ENCODE measurements around the gene AMBP.
"Not testable (repeated sequence)": the region's sequence is repeated elsewhere in the genome, so short reads cannot be mapped to it uniquely, and the experiment has no call there.

AMBP gene

DNA sequence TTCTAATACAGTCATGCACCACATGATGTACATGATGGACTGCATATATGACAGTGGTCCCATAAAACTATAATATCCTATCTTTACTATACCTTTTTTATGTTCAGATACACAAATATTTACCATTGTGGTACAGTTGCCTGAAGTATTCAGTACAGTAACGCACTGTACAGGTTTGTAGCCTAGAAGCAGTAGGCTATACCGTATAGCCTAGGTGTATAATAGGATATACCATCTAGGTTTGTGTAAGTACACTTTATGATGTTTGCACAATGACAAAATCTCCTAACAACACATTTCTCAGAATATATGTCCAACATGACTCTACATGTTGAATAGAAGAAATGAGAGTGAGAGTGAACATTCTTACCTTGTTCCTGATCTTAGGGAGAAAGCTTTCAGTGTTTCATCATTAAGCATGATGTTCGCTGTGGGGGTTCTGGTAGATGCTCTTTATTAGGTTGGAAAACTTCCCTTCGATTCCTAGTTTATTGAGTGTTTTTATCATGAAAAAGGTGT lies 31.8 kb downstream of the AMBP start:
- no peak overlapping the region for H2BK120ac ChIP-seq (ENCODE audit: low read depth, low read length)
- H2BK12ac ChIP-seq (ENCODE audit: low read length in 2 of 2): no peak overlapping the region
- peaks cover 31 to 77% of the 10 kb centered on the region in 2 experiments for H3K36me3 ChIP-seq (ENCODE audit: control insufficient read depth in 1 of 2, insufficient read depth in 2 of 2, low read depth in 1 of 2, low read length in 2 of 2)
- H3K4me2 ChIP-seq (ENCODE audit: low read length, poor library complexity, severe bottlenecking): no peak overlapping the region
- no peak overlapping the region for H3K14ac ChIP-seq (ENCODE audit: low read length in 2 of 2)
- 91% methylated on average over 3 of the region's 4 CpGs for WGBS
- H3K18ac ChIP-seq (ENCODE audit: low read depth in 1 of 2, low read length in 2 of 2): no peak overlapping the region
- H3K9me3 ChIP-seq (ENCODE audit: control insufficient read depth, low read length): peaks cover 4% of the 10 kb centered on the region
- H2AFZ ChIP-seq (ENCODE audit: low read depth, low read length): no peak overlapping the region
- H3K9ac ChIP-seq (ENCODE audit: low read length): no peak overlapping the region
- no peak overlapping the region for H3K23ac ChIP-seq (ENCODE audit: low read length in 2 of 2)
- H4K8ac ChIP-seq (ENCODE audit: low read length): no peak overlapping the region
- H3K4me3 ChIP-seq (ENCODE audit: insufficient read depth in 1 of 2, low read depth in 1 of 2, low read length in 2 of 2): no peak overlapping the region
- H3K4ac ChIP-seq (ENCODE audit: low read depth in 1 of 2, low read length in 2 of 2): no peak overlapping the region
- H3K79me1 ChIP-seq (replicated peaks; ENCODE audit: low read length, poor library complexity, severe bottlenecking): peaks cover 11% of the 10 kb centered on the region
- no peak overlapping the region for H2BK5ac ChIP-seq (ENCODE audit: low read depth, low read length, poor library complexity, severe bottlenecking)
- no peak overlapping the region for H2BK15ac ChIP-seq (ENCODE audit: low read depth, poor library complexity, severe bottlenecking)
- H2AK5ac ChIP-seq (ENCODE audit: low read length, severe bottlenecking): no peak overlapping the region
- no peak overlapping the region for H4K91ac ChIP-seq (ENCODE audit: low read length)
- no peaks in the 10 kb centered on the region for H3K4me1 ChIP-seq (ENCODE audit: control insufficient read depth, insufficient read depth, low read depth, low read length)
- no peak overlapping the region for H3K27ac ChIP-seq (ENCODE audit: low read length, poor library complexity, severe bottlenecking)
- no peaks in the 10 kb centered on the region for H3K27me3 ChIP-seq (ENCODE audit: control insufficient read depth in 1 of 2, insufficient read depth in 1 of 2, low read length in 2 of 2)
- DNase-seq: no peak

DNA sequence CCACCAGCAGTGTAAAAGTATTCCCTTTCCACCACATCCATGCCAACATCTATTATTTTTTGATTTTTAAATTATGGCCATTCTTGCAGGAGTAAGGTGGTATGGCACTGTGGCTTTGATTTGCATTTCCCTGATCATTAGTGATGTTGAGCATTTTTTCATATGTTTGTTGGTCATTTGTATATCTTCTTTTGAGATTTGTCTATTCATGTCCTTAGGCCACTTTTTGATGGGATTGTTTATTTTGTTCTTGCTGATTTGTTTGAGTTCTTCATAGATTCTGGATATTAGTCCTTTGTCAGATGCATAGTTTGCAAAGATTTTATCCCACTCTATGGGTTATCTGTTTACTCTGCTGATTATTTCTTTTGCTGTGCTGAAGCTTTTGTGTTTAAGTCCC lies 34.4 kb downstream of the AMBP start:
- not testable (repeated sequence) for H3K4me1 ChIP-seq (ENCODE audit: control insufficient read depth, insufficient read depth, low read depth, low read length)

DNA sequence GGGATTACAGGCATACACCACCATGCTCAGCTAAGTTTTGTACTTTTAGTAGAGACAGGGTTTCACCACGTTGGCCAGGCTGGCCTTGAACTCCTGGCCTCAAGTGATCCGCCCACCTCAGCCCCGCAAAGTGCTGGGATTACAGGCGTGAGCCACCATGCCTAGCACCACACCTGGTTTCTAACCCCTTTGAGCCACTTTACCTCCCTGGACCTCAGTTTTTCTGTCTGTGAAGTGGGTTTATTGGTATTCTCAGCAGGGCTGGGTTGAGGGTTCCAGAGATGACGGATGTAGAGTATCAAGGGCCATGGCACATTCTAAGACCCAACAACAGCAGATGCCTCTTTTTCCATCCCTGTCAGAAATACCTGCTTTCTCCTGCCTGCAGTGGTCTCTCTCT lies 38.6 kb downstream of the AMBP start:
- whole genome bisulfite sequencing: 91% methylated on average over 2 of the region's 5 CpGs
- no peak overlapping the region for H4K8ac ChIP-seq (ENCODE audit: low read length)
- H3K27me3 ChIP-seq (ENCODE audit: control insufficient read depth in 1 of 2, insufficient read depth in 1 of 2, low read length in 2 of 2): no peaks in the 10 kb centered on the region
- peaks cover 5% of the 10 kb centered on the region for H3K79me1 ChIP-seq (replicated peaks; ENCODE audit: low read length, poor library complexity, severe bottlenecking)
- no peak overlapping the region for H2BK120ac ChIP-seq (ENCODE audit: low read depth, low read length)
- peaks cover 10% of the 10 kb centered on the region for H3K4me1 ChIP-seq (ENCODE audit: control insufficient read depth, insufficient read depth, low read depth, low read length)
- no peak overlapping the region for H2AK5ac ChIP-seq (ENCODE audit: low read length, severe bottlenecking)
- H3K4ac ChIP-seq (ENCODE audit: low read depth in 1 of 2, low read length in 2 of 2): no peak overlapping the region
- no peak overlapping the region for H3K14ac ChIP-seq (ENCODE audit: low read length in 2 of 2)
- no peak overlapping the region for H2BK5ac ChIP-seq (ENCODE audit: low read depth, low read length, poor library complexity, severe bottlenecking)
- H4K91ac ChIP-seq (ENCODE audit: low read length): no peak overlapping the region
- H2BK15ac ChIP-seq (ENCODE audit: low read depth, poor library complexity, severe bottlenecking): no peak overlapping the region
- H3K23ac ChIP-seq (ENCODE audit: low read length in 2 of 2): no peak overlapping the region
- H3K27ac ChIP-seq (ENCODE audit: low read length, poor library complexity, severe bottlenecking): no peak overlapping the region
- no peak overlapping the region for H3K18ac ChIP-seq (ENCODE audit: low read depth in 1 of 2, low read length in 2 of 2)
- DNase-seq: no peak
- H3K36me3 ChIP-seq (ENCODE audit: control insufficient read depth in 1 of 2, insufficient read depth in 2 of 2, low read depth in 1 of 2, low read length in 2 of 2): peaks cover 44 to 79% of the 10 kb centered on the region in 2 experiments
- peaks cover 14% of the 10 kb centered on the region for H3K9me3 ChIP-seq (ENCODE audit: control insufficient read depth, low read length)
- no peak overlapping the region for H3K4me2 ChIP-seq (ENCODE audit: low read length, poor library complexity, severe bottlenecking)
- no peak overlapping the region for H3K4me3 ChIP-seq (ENCODE audit: insufficient read depth in 1 of 2, low read depth in 1 of 2, low read length in 2 of 2)
- no peak overlapping the region for H2AFZ ChIP-seq (ENCODE audit: low read depth, low read length)
- H3K9ac ChIP-seq (ENCODE audit: low read length): no peak overlapping the region
- H2BK12ac ChIP-seq (ENCODE audit: low read length in 2 of 2): no peak overlapping the region

More for the DNA sequence above, 34.4 kb downstream of the AMBP start:
- not testable (repeated sequence) for H2AK5ac ChIP-seq (ENCODE audit: low read length, severe bottlenecking); H2BK12ac ChIP-seq (ENCODE audit: low read length in 2 of 2); H3K4me2 ChIP-seq (ENCODE audit: low read length, poor library complexity, severe bottlenecking); H3K4ac ChIP-seq (ENCODE audit: low read depth in 1 of 2, low read length in 2 of 2); H4K91ac ChIP-seq (ENCODE audit: low read length); H3K9me3 ChIP-seq (ENCODE audit: control insufficient read depth, low read length); H3K18ac ChIP-seq (ENCODE audit: low read depth in 1 of 2, low read length in 2 of 2); H3K79me1 ChIP-seq (replicated peaks; ENCODE audit: low read length, poor library complexity, severe bottlenecking); H3K27ac ChIP-seq (ENCODE audit: low read length, poor library complexity, severe bottlenecking); H3K27me3 ChIP-seq (ENCODE audit: control insufficient read depth in 1 of 2, insufficient read depth in 1 of 2, low read length in 2 of 2); H2AFZ ChIP-seq (ENCODE audit: low read depth, low read length); H2BK15ac ChIP-seq (ENCODE audit: low read depth, poor library complexity, severe bottlenecking); H3K23ac ChIP-seq (ENCODE audit: low read length in 2 of 2); H2BK120ac ChIP-seq (ENCODE audit: low read depth, low read length); H2BK5ac ChIP-seq (ENCODE audit: low read depth, low read length, poor library complexity, severe bottlenecking); H3K14ac ChIP-seq (ENCODE audit: low read length in 2 of 2); H3K9ac ChIP-seq (ENCODE audit: low read length); H4K8ac ChIP-seq (ENCODE audit: low read length); H3K4me3 ChIP-seq (ENCODE audit: insufficient read depth in 1 of 2, low read depth in 1 of 2, low read length in 2 of 2); DNase-seq
- H3K36me3 ChIP-seq (ENCODE audit: control insufficient read depth in 1 of 2, insufficient read depth in 2 of 2, low read depth in 1 of 2, low read length in 2 of 2): peaks cover 16 to 65% of the 10 kb centered on the region in 2 experiments

DNA sequence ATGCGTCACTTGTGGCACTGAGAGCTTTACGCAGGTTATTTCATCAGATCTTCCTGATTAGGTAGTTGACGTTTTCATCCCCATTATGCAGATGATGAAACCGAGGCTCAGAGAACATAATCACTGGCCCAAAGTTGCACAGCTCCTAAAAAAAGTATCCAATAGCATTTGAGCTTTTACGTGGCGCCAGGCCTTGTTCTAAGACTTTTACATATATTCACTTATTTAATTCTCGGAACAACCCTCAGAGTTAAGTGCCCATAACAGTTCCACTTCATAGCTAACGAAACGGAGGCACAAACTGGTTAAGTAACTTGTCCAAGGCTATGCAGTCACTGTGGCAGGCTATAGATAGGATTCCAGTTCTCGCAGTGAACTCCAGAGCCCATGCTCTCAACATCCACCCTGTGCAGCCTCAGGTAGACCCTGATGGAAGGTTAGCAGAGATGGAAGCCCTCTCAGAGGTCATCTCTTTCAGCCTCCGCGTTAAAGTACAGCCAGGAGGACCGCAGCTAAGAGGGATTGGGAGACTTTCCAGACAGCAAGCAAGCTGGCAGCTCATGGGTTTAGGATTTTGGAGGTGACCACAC lies 39.3 kb downstream of the AMBP start:
- Histone ChIP-seq H3K27me3 (ENCODE audit: control insufficient read depth in 1 of 2, insufficient read depth in 1 of 2, low read length in 2 of 2) (no peaks in the 10 kb centered on the region), H4K91ac (ENCODE audit: low read length) (no peak overlapping the region), H3K9me3 (ENCODE audit: control insufficient read depth, low read length) (peaks cover 13% of the 10 kb centered on the region), H2AK5ac (ENCODE audit: low read length, severe bottlenecking) (no peak overlapping the region), H2BK5ac (ENCODE audit: low read depth, low read length, poor library complexity, severe bottlenecking) (no peak overlapping the region), H2BK15ac (ENCODE audit: low read depth, poor library complexity, severe bottlenecking) (no peak overlapping the region), H2BK12ac (ENCODE audit: low read length in 2 of 2) (no peak overlapping the region), H3K36me3 (ENCODE audit: control insufficient read depth in 1 of 2, insufficient read depth in 2 of 2, low read depth in 1 of 2, low read length in 2 of 2) (peaks cover 51 to 82% of the 10 kb centered on the region in 2 experiments), H3K14ac (ENCODE audit: low read length in 2 of 2) (no peak overlapping the region), H2BK120ac (ENCODE audit: low read depth, low read length) (no peak overlapping the region), H4K8ac (ENCODE audit: low read length) (no peak overlapping the region), H2AFZ (ENCODE audit: low read depth, low read length) (no peak overlapping the region), H3K18ac (ENCODE audit: low read depth in 1 of 2, low read length in 2 of 2) (no peak overlapping the region), H3K27ac (ENCODE audit: low read length, poor library complexity, severe bottlenecking) (no peak overlapping the region), H3K4me3 (ENCODE audit: insufficient read depth in 1 of 2, low read depth in 1 of 2, low read length in 2 of 2) (no peak overlapping the region), H3K4me1 (ENCODE audit: control insufficient read depth, insufficient read depth, low read depth, low read length) (peaks cover 10% of the 10 kb centered on the region), H3K79me1 (replicated peaks; ENCODE audit: low read length, poor library complexity, severe bottlenecking) (peaks cover 4% of the 10 kb centered on the region), H3K9ac (ENCODE audit: low read length) (no peak overlapping the region), H3K23ac (ENCODE audit: low read length in 2 of 2) (no peak overlapping the region), H3K4ac (ENCODE audit: low read depth in 1 of 2, low read length in 2 of 2) (no peak overlapping the region), H3K4me2 (ENCODE audit: low read length, poor library complexity, severe bottlenecking) (no peak overlapping the region)
- WGBS: 95% methylated on average over 10 of the region's 13 CpGs
- no peak for DNase-seq
